ENCODE measurements around the gene QRICH2.

QRICH2 gene

GRCh38 chr17:76276461-76277299 is 31.4 kb downstream of the QRICH2 start:
- Histone ChIP-seq H3K27me3 (ENCODE audit: control insufficient read depth in 1 of 2, insufficient read depth in 2 of 2, low read length in 2 of 2) (no peaks in the 10 kb centered on the region), H3K27ac (ENCODE audit: low read length) (no peak overlapping the region), H3K4me1 (ENCODE audit: control insufficient read depth, insufficient read depth, low read length) (peaks cover 20% of the 10 kb centered on the region), H3K36me3 (ENCODE audit: control insufficient read depth in 2 of 2, insufficient read depth in 2 of 2, low read length in 2 of 2) (no peaks in the 10 kb centered on the region), H3K9me3 (ENCODE audit: control insufficient read depth in 2 of 2, low read length in 2 of 2) (no peaks in the 10 kb centered on the region), H3K9ac (ENCODE audit: low read length in 2 of 2) (peak overlapping the region in 1 of 2 donors; percentile 42), H3K4me3 (ENCODE audit: low read length in 2 of 2) (no peak overlapping the region)

DNA sequence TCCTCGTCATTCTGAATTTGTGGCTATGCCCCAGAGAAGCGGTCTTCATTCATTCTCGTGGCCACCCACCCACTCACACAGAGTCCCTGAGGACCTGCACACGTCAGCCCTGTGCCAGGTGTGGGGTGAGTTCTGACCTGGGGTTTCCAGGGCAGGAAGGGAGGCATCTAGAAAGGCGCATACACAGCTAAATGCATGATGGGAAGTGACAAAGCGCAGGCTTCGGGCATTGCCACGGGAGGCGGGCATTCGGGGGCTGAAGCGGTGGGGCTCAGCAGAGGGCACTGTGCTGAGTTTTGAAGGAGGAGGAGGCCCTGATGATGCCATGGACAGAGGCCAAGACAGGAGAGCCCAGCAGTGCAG is 32.0 kb downstream of the QRICH2 start:
- H3K27ac ChIP-seq (ENCODE audit: low read length) = no peak overlapping the region
- no peak overlapping the region for H3K9ac ChIP-seq (ENCODE audit: low read length in 2 of 2)
- peaks cover 24% of the 10 kb centered on the region for H3K4me1 ChIP-seq (ENCODE audit: control insufficient read depth, insufficient read depth, low read length)
- H3K9me3 ChIP-seq (ENCODE audit: control insufficient read depth in 2 of 2, low read length in 2 of 2) = no peaks in the 10 kb centered on the region
- H3K36me3 ChIP-seq (ENCODE audit: control insufficient read depth in 2 of 2, insufficient read depth in 2 of 2, low read length in 2 of 2) = no peaks in the 10 kb centered on the region
- H3K4me3 ChIP-seq (ENCODE audit: low read length in 2 of 2) = no peak overlapping the region
- no peaks in the 10 kb centered on the region for H3K27me3 ChIP-seq (ENCODE audit: control insufficient read depth in 1 of 2, insufficient read depth in 2 of 2, low read length in 2 of 2)

DNA sequence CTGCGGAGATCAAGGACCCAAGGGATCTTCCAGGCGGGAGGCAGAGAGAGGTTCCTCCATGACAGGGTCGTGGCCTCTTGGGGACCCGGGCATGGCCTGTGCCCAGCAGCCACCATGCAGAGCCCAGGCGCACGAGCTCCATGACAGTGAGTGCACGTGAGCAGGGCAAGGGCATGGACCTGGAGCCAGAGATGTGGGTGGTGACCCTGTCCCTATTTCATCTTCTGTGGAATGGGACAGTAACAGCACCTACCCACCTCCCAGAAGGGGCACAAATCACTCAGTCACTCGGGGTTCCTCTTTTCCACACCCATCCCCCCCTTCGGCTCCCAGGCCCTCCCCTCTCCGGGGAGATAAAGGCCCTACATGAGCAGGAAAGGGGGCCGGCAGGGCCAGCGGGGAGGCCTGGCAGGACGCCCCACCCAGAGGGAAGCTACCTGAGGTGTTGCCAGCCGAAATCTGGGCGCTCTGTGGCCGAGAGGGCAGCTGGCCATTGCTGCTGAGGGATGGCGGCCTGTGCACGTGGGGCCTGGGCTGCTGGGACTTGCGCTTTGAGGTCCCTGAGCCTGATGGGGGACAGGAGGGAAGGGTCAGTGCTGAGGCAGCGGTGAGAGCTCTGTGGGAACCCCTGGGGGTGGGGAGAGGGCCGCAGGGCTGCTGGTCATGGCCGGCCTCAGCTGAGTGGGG is 32.6 kb downstream of the QRICH2 start:
- no peak overlapping the region for H3K4me3 ChIP-seq (ENCODE audit: low read length in 2 of 2)
- no peaks in the 10 kb centered on the region for H3K27me3 ChIP-seq (ENCODE audit: control insufficient read depth in 1 of 2, insufficient read depth in 2 of 2, low read length in 2 of 2)
- no peak overlapping the region for H3K9ac ChIP-seq (ENCODE audit: low read length in 2 of 2)
- H3K27ac ChIP-seq (ENCODE audit: low read length) = no peak overlapping the region
- H3K9me3 ChIP-seq (ENCODE audit: control insufficient read depth in 2 of 2, low read length in 2 of 2) = no peaks in the 10 kb centered on the region
- H3K4me1 ChIP-seq (ENCODE audit: control insufficient read depth, insufficient read depth, low read length) = peaks cover 24% of the 10 kb centered on the region
- no peaks in the 10 kb centered on the region for H3K36me3 ChIP-seq (ENCODE audit: control insufficient read depth in 2 of 2, insufficient read depth in 2 of 2, low read length in 2 of 2)

- no peak overlapping the region for H3K4me3 ChIP-seq (ENCODE audit: low read length in 2 of 2)
- H3K27me3 ChIP-seq (ENCODE audit: control insufficient read depth in 1 of 2, insufficient read depth in 2 of 2, low read length in 2 of 2) = no peaks in the 10 kb centered on the region
- H3K27ac ChIP-seq (ENCODE audit: low read length) = no peak overlapping the region
- H3K9me3 ChIP-seq (ENCODE audit: control insufficient read depth in 2 of 2, low read length in 2 of 2) = no peaks in the 10 kb centered on the region
- H3K36me3 ChIP-seq (ENCODE audit: control insufficient read depth in 2 of 2, insufficient read depth in 2 of 2, low read length in 2 of 2) = no peaks in the 10 kb centered on the region
- H3K4me1 ChIP-seq (ENCODE audit: control insufficient read depth, insufficient read depth, low read length) = peaks cover 22% of the 10 kb centered on the region
- no peak overlapping the region for H3K9ac ChIP-seq (ENCODE audit: low read length in 2 of 2)
These were observed 33.7 kb downstream of the QRICH2 start for GRCh38 chr17:76274112-76274956.

- H3K9ac ChIP-seq (ENCODE audit: low read length in 2 of 2) = no peak overlapping the region
- H3K27me3 ChIP-seq (ENCODE audit: control insufficient read depth in 1 of 2, insufficient read depth in 2 of 2, low read length in 2 of 2) = no peaks in the 10 kb centered on the region
- H3K9me3 ChIP-seq (ENCODE audit: control insufficient read depth in 2 of 2, low read length in 2 of 2) = no peaks in the 10 kb centered on the region
- no peaks in the 10 kb centered on the region for H3K36me3 ChIP-seq (ENCODE audit: control insufficient read depth in 2 of 2, insufficient read depth in 2 of 2, low read length in 2 of 2)
- H3K27ac ChIP-seq (ENCODE audit: low read length) = no peak overlapping the region
- H3K4me1 ChIP-seq (ENCODE audit: control insufficient read depth, insufficient read depth, low read length) = peaks cover 26% of the 10 kb centered on the region
- no peak overlapping the region for H3K4me3 ChIP-seq (ENCODE audit: low read length in 2 of 2)
These were observed 34.5 kb downstream of the QRICH2 start for GRCh38 chr17:76273445-76274111.

GRCh38 chr17:76272541-76273444 is 35.3 kb downstream of the QRICH2 start:
- H3K4me3 ChIP-seq (ENCODE audit: low read length in 2 of 2) = peak overlapping the region in 1 of 2 donors; percentile 47
- no peak overlapping the region for H3K27ac ChIP-seq (ENCODE audit: low read length)
- no peaks in the 10 kb centered on the region for H3K9me3 ChIP-seq (ENCODE audit: control insufficient read depth in 2 of 2, low read length in 2 of 2)
- peak overlapping the region in 1 of 2 donors; percentile 22 for H3K9ac ChIP-seq (ENCODE audit: low read length in 2 of 2)
- no peaks in the 10 kb centered on the region for H3K27me3 ChIP-seq (ENCODE audit: control insufficient read depth in 1 of 2, insufficient read depth in 2 of 2, low read length in 2 of 2)
- peaks cover 32% of the 10 kb centered on the region for H3K4me1 ChIP-seq (ENCODE audit: control insufficient read depth, insufficient read depth, low read length)
- no peaks in the 10 kb centered on the region for H3K36me3 ChIP-seq (ENCODE audit: control insufficient read depth in 2 of 2, insufficient read depth in 2 of 2, low read length in 2 of 2)

DNA sequence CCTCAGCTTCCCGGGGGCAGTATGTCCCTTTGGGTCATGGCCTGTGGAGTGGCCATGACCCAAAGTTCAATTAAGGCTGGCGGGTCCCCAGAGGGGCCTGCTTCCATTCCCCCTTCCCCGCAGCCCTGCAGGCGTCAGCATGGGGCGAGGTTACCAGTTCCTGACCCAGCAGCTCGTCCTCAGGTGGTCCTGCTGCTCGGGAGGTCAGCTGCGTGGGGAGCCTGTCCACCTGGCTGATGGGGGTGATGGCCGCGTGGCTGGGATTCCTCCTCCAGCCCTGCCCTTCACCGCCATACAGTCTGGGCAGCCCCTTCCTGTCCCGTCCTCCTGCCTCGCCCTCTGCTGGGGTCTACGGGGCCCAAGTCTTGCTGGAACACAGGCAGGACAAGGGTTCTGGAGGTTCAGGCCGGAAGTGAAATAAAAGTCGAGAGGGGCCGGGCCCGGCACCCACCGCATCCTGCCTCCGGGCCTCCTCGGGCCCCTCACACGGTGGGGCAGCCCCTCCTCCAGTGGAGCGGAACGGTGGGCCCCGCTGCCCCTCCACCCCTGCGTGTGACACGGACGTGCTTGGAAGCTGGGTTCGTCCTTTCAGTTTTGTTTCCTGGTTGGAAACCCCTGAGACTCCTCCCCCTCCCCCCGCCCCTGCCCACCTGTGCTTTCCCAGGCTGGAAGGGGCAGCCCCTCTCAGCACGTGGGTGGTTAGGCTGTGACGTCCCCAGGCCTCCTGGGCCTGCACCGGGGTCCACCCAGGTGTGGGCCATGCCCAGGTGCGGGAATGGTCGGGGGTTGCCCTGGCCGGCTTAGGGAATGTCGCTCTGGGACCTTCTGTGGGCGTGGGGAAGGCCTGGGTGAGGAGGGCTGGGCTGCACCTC is 36.2 kb downstream of the QRICH2 start:
- Histone ChIP-seq H3K4me1 (ENCODE audit: control insufficient read depth, insufficient read depth, low read length) (peaks cover 40% of the 10 kb centered on the region), H3K27ac (ENCODE audit: low read length) (no peak overlapping the region), H3K4me3 (ENCODE audit: low read length in 2 of 2) (peak overlapping the region; percentile 12 to 47), H3K9ac (ENCODE audit: low read length in 2 of 2) (peak overlapping the region in 1 of 2 donors; percentile 38), H3K9me3 (ENCODE audit: control insufficient read depth in 2 of 2, low read length in 2 of 2) (no peaks in the 10 kb centered on the region), H3K36me3 (ENCODE audit: control insufficient read depth in 2 of 2, insufficient read depth in 2 of 2, low read length in 2 of 2) (no peaks in the 10 kb centered on the region), H3K27me3 (ENCODE audit: control insufficient read depth in 1 of 2, insufficient read depth in 2 of 2, low read length in 2 of 2) (no peaks in the 10 kb centered on the region)

DNA sequence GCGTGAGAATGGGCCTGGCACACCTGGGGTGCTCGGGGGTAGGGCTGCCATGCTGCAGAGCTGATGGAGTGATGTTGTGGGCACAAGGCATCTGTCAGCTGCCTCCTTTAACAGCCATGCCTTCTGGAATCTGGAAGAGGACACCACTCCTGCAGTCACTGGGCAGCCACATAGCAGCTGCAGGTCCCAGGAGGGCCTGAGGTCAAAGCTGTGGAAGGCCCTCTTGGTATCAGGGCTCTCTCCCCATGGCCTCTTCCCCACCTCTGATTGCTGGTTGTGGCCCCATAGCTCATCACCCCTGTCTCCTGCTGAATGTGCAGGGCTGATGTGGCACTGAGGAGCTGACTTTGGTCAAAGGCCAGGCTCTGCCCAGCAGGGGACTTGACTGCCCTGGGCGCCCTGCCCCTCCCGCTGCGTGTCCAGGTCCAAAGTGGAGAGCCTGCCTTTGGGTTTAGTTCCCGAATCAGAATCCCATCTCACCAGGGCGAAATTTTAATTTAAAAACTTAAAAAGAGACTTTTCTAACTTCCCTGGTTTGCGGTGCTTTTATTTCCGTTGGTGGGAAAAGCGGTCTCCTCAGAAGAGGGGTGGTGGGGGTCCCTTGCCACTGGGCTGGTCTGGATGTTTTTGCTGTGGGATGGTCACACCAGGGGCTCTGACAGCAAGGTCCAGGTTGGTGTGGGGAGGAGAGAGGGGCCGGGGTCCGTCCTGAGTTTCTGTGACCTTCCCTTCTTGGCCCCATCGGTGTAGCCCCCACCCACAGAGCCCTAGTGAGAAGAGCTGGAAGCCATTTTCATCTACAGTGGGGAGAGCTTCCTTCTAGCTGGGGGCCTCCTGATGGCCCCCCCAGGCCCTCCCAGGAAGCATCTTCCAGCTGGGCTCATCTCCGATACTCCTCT is 37.1 kb downstream of the QRICH2 start:
- H3K4me1 ChIP-seq (ENCODE audit: control insufficient read depth, insufficient read depth, low read length) = peaks cover 46% of the 10 kb centered on the region

More for the DNA sequence above, 37.1 kb downstream of the QRICH2 start:
- no peak overlapping the region for H3K27ac ChIP-seq (ENCODE audit: low read length)
- no peaks in the 10 kb centered on the region for H3K27me3 ChIP-seq (ENCODE audit: control insufficient read depth in 1 of 2, insufficient read depth in 2 of 2, low read length in 2 of 2)
- H3K9ac ChIP-seq (ENCODE audit: low read length in 2 of 2) = peak overlapping the region in 1 of 2 donors; percentile 38
- no peaks in the 10 kb centered on the region for H3K36me3 ChIP-seq (ENCODE audit: control insufficient read depth in 2 of 2, insufficient read depth in 2 of 2, low read length in 2 of 2)
- H3K9me3 ChIP-seq (ENCODE audit: control insufficient read depth in 2 of 2, low read length in 2 of 2) = no peaks in the 10 kb centered on the region
- no peak overlapping the region for H3K4me3 ChIP-seq (ENCODE audit: low read length in 2 of 2)
